Kidney epithelial cell (primary cell): Measurements from ENCODE around the gene GNG12. TPM values are rescaled to one million over a fixed set of nuclear protein-coding genes. Genes with fewer than 3 reads are reported as not detected.

Experiments
- DNase-seq: peaks from one replicate; pipeline ENCODE4 v3.0.0-alpha.2; 2010; ENCODE audit warnings: low read depth
- H3K27me3 ChIP-seq: 2 replicates; pipeline ENCODE4 v1.6.0; 2011; ENCODE audit warnings: low read length; ENCODE audit not compliant: control insufficient read depth, insufficient read depth
- H3K36me3 ChIP-seq: 2 replicates; pipeline ENCODE4 v1.5.1; 2011; ENCODE audit warnings: low read length; ENCODE audit not compliant: control insufficient read depth, insufficient read depth
- H3K4me3 ChIP-seq: 2 replicates; pipeline ENCODE4 v1.5.1; 2011; ENCODE audit warnings: low read depth, mild to moderate bottlenecking, control low read depth, low read length
- total RNA-seq: library from RNA; depleted of rRNA; stranded (reverse); fragments of >200 nt; gene quantifications from 2 replicates; pipeline ENCODE4 v1.2.3, GENCODE V29; 2015
- TF ChIP-seq, protein P1 (sequence below): IDR thresholded peaks from 2 replicates; pipeline ENCODE4 v1.5.1; 2011; ENCODE audit warnings: mild to moderate bottlenecking, moderate library complexity, low read length, control low read depth, inconsistent platforms; ENCODE audit not compliant: insufficient read depth, poor library complexity, severe bottlenecking

GNG12 gene
- 75.9 and 85.7 TPM in 2 replicates for total RNA-seq

DNA sequence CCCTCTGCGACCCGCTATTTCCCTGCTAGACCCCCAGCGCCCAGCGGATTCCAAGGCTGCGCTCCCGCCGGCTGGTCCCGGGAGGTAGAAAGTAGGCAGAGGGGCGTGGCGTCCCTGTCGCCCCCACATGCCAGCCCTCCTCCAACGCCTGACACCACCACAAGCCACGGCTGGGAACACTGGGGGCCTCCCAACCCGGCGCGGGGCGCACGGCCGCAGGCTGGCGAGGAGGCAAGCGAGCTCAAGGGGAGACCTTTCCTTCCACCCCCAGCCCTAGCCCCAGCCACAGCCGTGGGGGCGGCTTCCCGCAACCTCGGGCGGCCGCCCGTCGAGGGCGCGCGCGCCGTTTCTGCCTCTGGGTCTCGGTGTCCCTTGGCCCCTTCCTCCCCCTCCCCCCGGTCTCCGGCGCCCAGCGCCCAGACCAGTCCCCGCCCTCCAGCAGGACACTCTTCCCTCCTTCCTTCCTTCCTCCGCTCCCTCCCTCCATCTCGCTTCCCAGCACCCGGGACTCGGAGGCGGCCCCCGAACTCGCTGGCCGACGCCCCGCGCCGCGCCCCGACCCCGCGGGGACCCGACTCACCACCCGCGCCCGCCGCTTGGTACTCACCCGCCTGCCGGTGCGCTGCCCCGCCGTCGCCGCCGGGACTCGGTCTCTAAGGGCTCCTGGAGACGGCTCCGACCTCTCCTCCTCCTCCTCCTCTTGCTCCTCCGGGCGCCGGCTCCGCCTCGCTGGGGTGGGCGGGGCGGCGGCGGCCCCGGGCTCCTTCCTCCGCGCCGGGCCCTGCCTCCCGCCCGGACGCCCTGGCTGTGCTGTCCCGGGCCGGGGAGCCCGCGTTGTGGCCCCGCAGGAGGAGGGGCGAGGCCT, at the start of gene GNG12:
Gene GNG12, minus strand, starts transcription at position 731 of the 865 bp plus-strand sequence. CDS start 125,781 bp downstream, outside the sequence.
- Histone ChIP-seq H3K36me3 (no peaks in the 10 kb centered on the region), H3K4me3 (peak within 1 kb of the TSS; percentile 92), H3K27me3 (no peaks in the 10 kb centered on the region)
- peak; percentile 26 for DNase-seq
- TF ChIP-seq, protein P1, sequence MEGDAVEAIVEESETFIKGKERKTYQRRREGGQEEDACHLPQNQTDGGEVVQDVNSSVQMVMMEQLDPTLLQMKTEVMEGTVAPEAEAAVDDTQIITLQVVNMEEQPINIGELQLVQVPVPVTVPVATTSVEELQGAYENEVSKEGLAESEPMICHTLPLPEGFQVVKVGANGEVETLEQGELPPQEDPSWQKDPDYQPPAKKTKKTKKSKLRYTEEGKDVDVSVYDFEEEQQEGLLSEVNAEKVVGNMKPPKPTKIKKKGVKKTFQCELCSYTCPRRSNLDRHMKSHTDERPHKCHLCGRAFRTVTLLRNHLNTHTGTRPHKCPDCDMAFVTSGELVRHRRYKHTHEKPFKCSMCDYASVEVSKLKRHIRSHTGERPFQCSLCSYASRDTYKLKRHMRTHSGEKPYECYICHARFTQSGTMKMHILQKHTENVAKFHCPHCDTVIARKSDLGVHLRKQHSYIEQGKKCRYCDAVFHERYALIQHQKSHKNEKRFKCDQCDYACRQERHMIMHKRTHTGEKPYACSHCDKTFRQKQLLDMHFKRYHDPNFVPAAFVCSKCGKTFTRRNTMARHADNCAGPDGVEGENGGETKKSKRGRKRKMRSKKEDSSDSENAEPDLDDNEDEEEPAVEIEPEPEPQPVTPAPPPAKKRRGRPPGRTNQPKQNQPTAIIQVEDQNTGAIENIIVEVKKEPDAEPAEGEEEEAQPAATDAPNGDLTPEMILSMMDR = no peak

DNA sequence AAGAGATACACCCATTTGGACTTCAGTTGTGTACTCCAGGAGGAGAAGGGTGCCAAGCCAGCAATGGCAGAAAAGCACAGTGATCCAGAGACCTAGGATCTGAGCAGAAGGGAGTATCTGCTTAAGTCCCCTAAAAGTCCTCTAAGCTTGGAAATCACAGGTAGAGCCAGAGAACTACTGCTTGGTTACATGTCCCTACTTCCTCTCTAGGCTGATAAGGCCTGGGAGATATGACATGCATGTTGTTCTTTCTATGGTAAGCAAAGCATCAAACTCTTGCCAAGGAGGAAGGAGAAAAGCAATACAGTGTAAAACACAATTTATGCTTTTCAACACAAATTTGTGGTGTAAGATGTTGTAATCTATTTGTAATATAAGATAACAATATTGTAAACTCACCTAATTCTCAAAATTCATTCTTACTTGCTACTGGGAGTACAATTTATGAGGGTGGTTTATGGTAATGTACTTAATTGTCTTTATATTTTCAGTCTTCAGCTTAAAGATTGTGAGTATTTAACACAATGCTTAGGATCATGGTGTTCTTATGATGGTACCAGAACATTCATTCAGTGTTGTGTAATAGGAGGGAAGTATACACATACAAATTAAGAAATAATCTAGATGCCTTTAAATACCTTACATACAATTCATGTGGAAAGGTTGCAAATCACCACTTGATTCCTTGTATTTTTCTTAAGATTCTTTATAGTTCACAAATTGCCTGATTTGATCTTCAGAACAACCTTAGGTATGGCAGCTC, 49.1 kb upstream of the GNG12 start:
- Histone ChIP-seq H3K36me3 (no peaks in the 10 kb centered on the region), H3K27me3 (no peaks in the 10 kb centered on the region), H3K4me3 (no peak overlapping the region)
- no peak for DNase-seq
- TF ChIP-seq, protein P1 = no peak

DNA sequence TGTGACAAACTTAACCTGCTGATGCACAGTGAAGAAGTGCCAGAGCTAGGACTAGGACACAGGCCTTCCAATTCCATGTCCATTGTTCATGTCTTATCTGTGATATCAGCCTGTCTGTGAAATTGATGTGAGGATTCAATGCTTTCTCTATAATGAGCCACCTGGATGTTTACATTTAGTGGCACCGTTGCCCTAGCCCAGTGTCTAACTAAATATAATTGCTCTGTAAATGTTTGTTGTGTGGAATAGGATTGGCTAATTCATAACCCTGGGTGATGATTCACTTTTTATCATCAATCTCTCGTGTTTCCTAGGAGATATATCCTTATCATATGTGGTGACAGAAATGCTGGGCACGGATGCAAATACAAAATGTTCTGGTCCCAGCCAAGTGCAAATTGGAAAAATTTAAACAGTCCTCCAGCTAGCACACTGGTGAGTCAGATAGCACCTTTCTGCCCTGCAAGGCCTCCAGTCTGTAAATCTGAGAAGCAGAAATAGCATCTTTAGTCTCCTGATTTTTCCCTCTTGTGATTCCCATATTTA, 46.9 kb upstream of the GNG12 start:
- Histone ChIP-seq H3K27me3 (no peaks in the 10 kb centered on the region), H3K4me3 (no peak overlapping the region), H3K36me3 (no peaks in the 10 kb centered on the region)
- no peak for DNase-seq
- TF ChIP-seq, protein P1 = no peak

- H3K4me3 ChIP-seq = no peak overlapping the region
- DNase-seq = no peak
- no peaks in the 10 kb centered on the region for H3K36me3 ChIP-seq
- TF ChIP-seq, protein P1 = no peak
- no peaks in the 10 kb centered on the region for H3K27me3 ChIP-seq
These were observed 46.2 kb upstream of the GNG12 start for GRCh38 chr1:67879485-67879884.

DNA sequence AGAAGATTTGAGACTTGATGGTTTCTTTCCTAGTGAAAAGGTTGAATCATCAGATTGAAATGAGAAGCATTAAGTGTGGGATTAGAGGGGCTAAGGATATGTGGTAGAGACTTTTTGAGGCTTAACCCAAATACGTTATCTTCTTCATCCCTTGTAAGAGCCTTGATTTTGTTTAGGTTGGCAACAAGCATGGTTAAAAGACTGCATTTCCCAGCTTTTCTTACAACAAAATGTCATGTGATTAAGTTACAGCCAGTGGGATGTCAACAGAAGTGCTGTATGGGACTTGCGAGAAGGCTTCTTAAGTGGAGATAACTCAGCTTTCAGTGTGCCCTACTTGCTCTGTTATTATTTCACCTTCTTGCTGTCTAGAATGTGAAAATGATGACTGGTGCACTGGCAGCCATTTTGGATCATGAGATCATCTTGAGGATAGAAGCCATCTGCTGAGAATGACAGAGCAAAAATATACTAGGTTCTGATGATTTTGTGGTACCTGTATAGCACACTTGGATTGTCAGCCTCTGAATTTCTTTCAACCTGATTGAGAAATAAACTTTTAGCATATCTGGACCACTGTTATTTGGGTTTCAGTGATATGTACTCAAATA, 41.3 kb upstream of the GNG12 start:
- no peaks in the 10 kb centered on the region for H3K27me3 ChIP-seq
- H3K36me3 ChIP-seq = no peaks in the 10 kb centered on the region
- TF ChIP-seq, protein P1 = no peak
- no peak overlapping the region for H3K4me3 ChIP-seq
- no peak for DNase-seq
